Mononuclear cell (primary cell): ENCODE results near the gene CDH4. TPM values are rescaled to one million over a fixed set of nuclear protein-coding genes. Genes with fewer than 3 reads are reported as not detected.

Source experiments
- H3K27me3 ChIP-seq: 2 replicates; pipeline ENCODE4 v1.6.0; 2011; ENCODE audit warnings: low read length, control low read depth; ENCODE audit not compliant: insufficient read depth
- H3K4me1 ChIP-seq: 2 replicates; pipeline ENCODE4 v1.5.1; 2011; ENCODE audit warnings: mild to moderate bottlenecking, low read length, control low read depth; ENCODE audit not compliant: insufficient read depth
- H3K4me3 ChIP-seq: 2 replicates; pipeline ENCODE4 v1.5.1; 2011; ENCODE audit warnings: mild to moderate bottlenecking, low read length, moderate library complexity
- H3K9me3 ChIP-seq: 2 replicates; pipeline ENCODE4 v1.5.1; 2011; ENCODE audit warnings: low read depth, mild to moderate bottlenecking, control low read depth, low read length
- total RNA-seq: library from RNA; depleted of rRNA; stranded (reverse); fragments of >200 nt; gene quantifications from one replicate; pipeline ENCODE4 v1.2.3, GENCODE V29; 2012

CDH4 gene
- total RNA-seq, 1 donor: under 0.01 TPM

GRCh38 chr20:61856626-61857413 lies 604.8 kb downstream of the CDH4 start:
- H3K27me3 ChIP-seq: no peaks in the 10 kb centered on the region
- no peak overlapping the region for H3K4me3 ChIP-seq
- H3K4me1 ChIP-seq: no peaks in the 10 kb centered on the region
- no peaks in the 10 kb centered on the region for H3K9me3 ChIP-seq

GRCh38 chr20:61857414-61857775 lies 605.3 kb downstream of the CDH4 start:
- Histone ChIP-seq H3K4me3 (no peak overlapping the region), H3K27me3 (no peaks in the 10 kb centered on the region), H3K4me1 (no peaks in the 10 kb centered on the region), H3K9me3 (no peaks in the 10 kb centered on the region)

GRCh38 chr20:61857884-61858283 lies 605.8 kb downstream of the CDH4 start:
- Histone ChIP-seq H3K4me3 (no peak overlapping the region), H3K4me1 (no peaks in the 10 kb centered on the region), H3K27me3 (no peaks in the 10 kb centered on the region), H3K9me3 (no peaks in the 10 kb centered on the region)

GRCh38 chr20:61859767-61860166 lies 607.7 kb downstream of the CDH4 start:
- Histone ChIP-seq H3K4me3 (no peak overlapping the region), H3K4me1 (no peaks in the 10 kb centered on the region), H3K27me3 (no peaks in the 10 kb centered on the region), H3K9me3 (no peaks in the 10 kb centered on the region)

GRCh38 chr20:61860260-61860987 lies 608.4 kb downstream of the CDH4 start:
- Histone ChIP-seq H3K9me3 (peaks cover 3% of the 10 kb centered on the region), H3K4me1 (no peaks in the 10 kb centered on the region), H3K27me3 (no peaks in the 10 kb centered on the region), H3K4me3 (no peak overlapping the region)

- no peaks in the 10 kb centered on the region for H3K4me1 ChIP-seq
- H3K27me3 ChIP-seq: no peaks in the 10 kb centered on the region
- no peak overlapping the region for H3K4me3 ChIP-seq
- peaks cover 5% of the 10 kb centered on the region for H3K9me3 ChIP-seq
Observed at GRCh38 chr20:61861054-61861841, 609.2 kb downstream of the CDH4 start.

GRCh38 chr20:61861858-61862257 lies 609.8 kb downstream of the CDH4 start:
- no peaks in the 10 kb centered on the region for H3K27me3 ChIP-seq
- H3K4me1 ChIP-seq: no peaks in the 10 kb centered on the region
- no peak overlapping the region for H3K4me3 ChIP-seq
- peaks cover 5% of the 10 kb centered on the region for H3K9me3 ChIP-seq

- Histone ChIP-seq H3K9me3 (peaks cover 5% of the 10 kb centered on the region), H3K4me1 (no peaks in the 10 kb centered on the region), H3K27me3 (no peaks in the 10 kb centered on the region), H3K4me3 (no peak overlapping the region)
Observed at GRCh38 chr20:61862881-61863280, 610.8 kb downstream of the CDH4 start.

- Histone ChIP-seq H3K9me3 (peaks cover 5% of the 10 kb centered on the region), H3K4me1 (no peaks in the 10 kb centered on the region), H3K27me3 (no peaks in the 10 kb centered on the region), H3K4me3 (no peak overlapping the region)
Observed at GRCh38 chr20:61864481-61864880, 612.4 kb downstream of the CDH4 start.

- Histone ChIP-seq H3K4me3 (no peak overlapping the region), H3K9me3 (peaks cover 5% of the 10 kb centered on the region), H3K27me3 (no peaks in the 10 kb centered on the region), H3K4me1 (no peaks in the 10 kb centered on the region)
Observed at GRCh38 chr20:61865353-61865752, 613.3 kb downstream of the CDH4 start.

- H3K27me3 ChIP-seq: no peaks in the 10 kb centered on the region
- peaks cover 5% of the 10 kb centered on the region for H3K9me3 ChIP-seq
- H3K4me3 ChIP-seq: no peak overlapping the region
- H3K4me1 ChIP-seq: no peaks in the 10 kb centered on the region
Observed at GRCh38 chr20:61866165-61866564, 614.1 kb downstream of the CDH4 start.

GRCh38 chr20:61868006-61868405 lies 615.9 kb downstream of the CDH4 start:
- H3K9me3 ChIP-seq: peaks cover 5% of the 10 kb centered on the region
- H3K4me3 ChIP-seq: no peak overlapping the region

GRCh38 chr20:61868466-61869090 lies 616.5 kb downstream of the CDH4 start:
- Histone ChIP-seq H3K4me1 (no peaks in the 10 kb centered on the region), H3K27me3 (no peaks in the 10 kb centered on the region), H3K9me3 (peaks cover 5% of the 10 kb centered on the region), H3K4me3 (no peak overlapping the region)

More at GRCh38 chr20:61868006-61868405, 615.9 kb downstream of the CDH4 start:
- Histone ChIP-seq H3K4me1 (no peaks in the 10 kb centered on the region), H3K27me3 (no peaks in the 10 kb centered on the region)

GRCh38 chr20:61869750-61870507 lies 617.9 kb downstream of the CDH4 start:
- H3K4me1 ChIP-seq: no peaks in the 10 kb centered on the region
- H3K9me3 ChIP-seq: peaks cover 5% of the 10 kb centered on the region
- H3K27me3 ChIP-seq: no peaks in the 10 kb centered on the region
- H3K4me3 ChIP-seq: no peak overlapping the region
